ENCODE results near the gene MYO3B. TPM values are rescaled to one million over a fixed set of nuclear protein-coding genes. Genes with fewer than 3 reads are reported as not detected.

The MYO3B gene
- total and polyA plus RNA-seq, 2 donors (not counting 3 experiments of a cell fraction or from before 2014, with no cell fraction given), result 0.03 TPM; not detected in 1

DNA sequence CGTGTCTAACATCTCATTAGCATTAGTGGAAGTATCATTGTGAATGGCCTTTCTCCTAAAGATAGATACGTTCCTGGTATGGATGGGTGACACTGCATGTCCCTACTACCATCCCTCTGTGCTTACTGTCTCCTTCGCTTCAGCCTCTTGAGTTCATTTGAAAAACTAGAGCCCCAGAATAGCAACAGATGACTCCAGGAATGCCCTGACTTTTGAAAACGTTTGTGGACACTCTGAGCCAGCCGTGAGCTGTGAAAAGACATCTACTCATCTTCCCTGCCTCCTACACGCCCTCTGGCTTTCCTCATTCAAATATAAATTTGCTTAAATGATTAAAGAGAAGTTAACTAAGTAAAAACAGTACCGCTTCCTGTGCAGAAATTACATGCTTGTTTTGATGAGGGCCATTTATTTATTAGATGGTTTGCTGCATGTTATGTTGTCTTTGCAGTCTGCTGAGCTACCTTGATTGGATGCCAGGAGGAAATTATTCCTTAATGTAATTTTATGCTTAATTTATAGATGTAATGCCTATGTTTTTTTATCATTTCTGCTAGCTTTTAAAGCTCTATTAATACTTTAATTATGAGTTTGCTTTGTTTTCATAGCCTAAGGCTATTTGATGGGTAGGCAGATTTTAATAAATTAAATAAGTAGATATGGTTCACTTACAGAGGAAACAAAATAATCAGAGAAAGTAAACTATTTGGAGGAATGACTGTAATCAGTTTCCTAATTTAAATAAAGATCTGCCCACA lies 32.1 kb upstream of the MYO3B start:
- H3K27me3 ChIP-seq (ENCODE audit: control insufficient read depth in 2 of 2, insufficient read depth in 2 of 2, low read length in 2 of 2), result no peaks in the 10 kb centered on the region
- CTCF ChIA-PET, result interaction anchor here (1.5 kb wide), 1 partner anchor 9 kb away, joined by 4 read pairs; no protein-coding TSS in a partner anchor
- H3K4me1 ChIP-seq (ENCODE audit: control insufficient read depth, extremely low read depth, insufficient read depth, low read length), result no peaks in the 10 kb centered on the region
- dilution Hi-C loops (cut with MboI; ENCODE audit: extremely low pct_ligation_motif_present, low sequenced_read_pairs) (no loop called here), intact Hi-C loops (cut with micrococcal nuclease) (no loop called here)
- H2AFZ ChIP-seq (ENCODE audit: low read depth, low read length), result no peak overlapping the region
- no peak for FAIRE-seq
- H4K20me1 ChIP-seq (replicated peaks; ENCODE audit: control insufficient read depth, extremely low read depth, insufficient read depth, low read length), result no peaks in the 10 kb centered on the region
- DNase-seq (ENCODE audit: low read depth, low spot score), result no peak
- H3K4me3 ChIP-seq (replicated peaks in 1 of 3; ENCODE audit: insufficient read depth in 1 of 3, low read depth in 1 of 3, low read length in 3 of 3), result no peak overlapping the region
- no peaks in the 10 kb centered on the region for H3K36me3 ChIP-seq (ENCODE audit: control insufficient read depth in 2 of 2, extremely low read depth in 1 of 2, insufficient read depth in 2 of 2, low read length in 2 of 2)
- H3K4me2 ChIP-seq (ENCODE audit: insufficient read depth, low read length), result no peak overlapping the region
- POLR2A ChIA-PET, result no interaction called here
- H3K79me2 ChIP-seq (ENCODE audit: control insufficient read depth, insufficient read depth, low read length), result no peaks in the 10 kb centered on the region
- no peak overlapping the region for H3K27ac ChIP-seq (ENCODE audit: insufficient read depth, low read depth, low read length)
- H3K9me3 ChIP-seq (replicated peaks; ENCODE audit: control insufficient read depth, insufficient read depth, low read length), result no peaks in the 10 kb centered on the region
- TF ChIP-seq MYC (IDR thresholded peaks at IDR 0.05; ENCODE audit: low read depth, low read length) (no peak), JUN (IDR thresholded peaks at IDR 0.05; ENCODE audit: borderline replicate concordance, insufficient read depth, insufficient read length, low read depth) (no peak), POLR2A (IDR thresholded peaks at IDR 0.05; ENCODE audit: low read depth, low read length) (no peak), POLR2AphosphoS5 (IDR thresholded peaks at IDR 0.05; ENCODE audit: insufficient read depth, low read depth, low read length) (no peak), FOS (IDR thresholded peaks at IDR 0.05; ENCODE audit: borderline replicate concordance, insufficient read depth, low read length) (no peak), EZH2 (IDR thresholded peaks at IDR 0.05; ENCODE audit: borderline replicate concordance, low read depth, low read length, severe bottlenecking) (no peak), GATA2 (IDR thresholded peaks at IDR 0.05; ENCODE audit: insufficient read depth, insufficient read length, low read depth, low read length) (no peak)
- TF ChIP-seq, protein P1, sequence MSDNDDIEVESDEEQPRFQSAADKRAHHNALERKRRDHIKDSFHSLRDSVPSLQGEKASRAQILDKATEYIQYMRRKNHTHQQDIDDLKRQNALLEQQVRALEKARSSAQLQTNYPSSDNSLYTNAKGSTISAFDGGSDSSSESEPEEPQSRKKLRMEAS (IDR thresholded peaks at IDR 0.05; ENCODE audit: insufficient read depth, insufficient read length), result no peak
- TF ChIP-seq, protein P2, sequence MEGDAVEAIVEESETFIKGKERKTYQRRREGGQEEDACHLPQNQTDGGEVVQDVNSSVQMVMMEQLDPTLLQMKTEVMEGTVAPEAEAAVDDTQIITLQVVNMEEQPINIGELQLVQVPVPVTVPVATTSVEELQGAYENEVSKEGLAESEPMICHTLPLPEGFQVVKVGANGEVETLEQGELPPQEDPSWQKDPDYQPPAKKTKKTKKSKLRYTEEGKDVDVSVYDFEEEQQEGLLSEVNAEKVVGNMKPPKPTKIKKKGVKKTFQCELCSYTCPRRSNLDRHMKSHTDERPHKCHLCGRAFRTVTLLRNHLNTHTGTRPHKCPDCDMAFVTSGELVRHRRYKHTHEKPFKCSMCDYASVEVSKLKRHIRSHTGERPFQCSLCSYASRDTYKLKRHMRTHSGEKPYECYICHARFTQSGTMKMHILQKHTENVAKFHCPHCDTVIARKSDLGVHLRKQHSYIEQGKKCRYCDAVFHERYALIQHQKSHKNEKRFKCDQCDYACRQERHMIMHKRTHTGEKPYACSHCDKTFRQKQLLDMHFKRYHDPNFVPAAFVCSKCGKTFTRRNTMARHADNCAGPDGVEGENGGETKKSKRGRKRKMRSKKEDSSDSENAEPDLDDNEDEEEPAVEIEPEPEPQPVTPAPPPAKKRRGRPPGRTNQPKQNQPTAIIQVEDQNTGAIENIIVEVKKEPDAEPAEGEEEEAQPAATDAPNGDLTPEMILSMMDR (IDR thresholded peaks at IDR 0.05; ENCODE audit: extremely low read depth in 1 of 2, insufficient read depth in 1 of 2, low read depth in 1 of 2, low read length in 2 of 2), result no peak
- H3K9ac ChIP-seq (replicated peaks; ENCODE audit: extremely low read depth, insufficient read depth, low read length), result no peak overlapping the region
- no TSS peak for BruUV-seq (replicated peaks)
- H3K9me1 ChIP-seq (replicated peaks; ENCODE audit: control insufficient read depth, extremely low read depth, insufficient read depth, low read length), result no peaks in the 10 kb centered on the region
